PFSK-1 (cell line): ENCODE results near the gene DOCK9.

Experiments
- FOXP2 ChIP-seq: optimal IDR thresholded peaks from 2 replicates; pipeline ENCODE3; 2011; ENCODE audit warnings: borderline replicate concordance, control low read depth, inconsistent platforms; ENCODE audit not compliant: insufficient read depth; ENCODE audit errors: extremely low read length, extremely low read depth
- POLR2AphosphoS5 ChIP-seq: IDR thresholded peaks from 2 replicates; pipeline ENCODE4 v1.6.1; 2012; ENCODE audit warnings: low read depth, mild to moderate bottlenecking, control low read depth, low read length, moderate library complexity
- TAF1 ChIP-seq: IDR thresholded peaks from 2 replicates; pipeline ENCODE4 v1.6.1; 2012; ENCODE audit warnings: low read length, control low read depth, borderline replicate concordance; ENCODE audit not compliant: insufficient read depth
- TF ChIP-seq, protein P1 (sequence below), 2 experiments: IDR thresholded peaks; 2 replicates each; pipeline versions ENCODE4 v1.6.1 to v1.8.0; 2011 to 2012; ENCODE audit warnings: low read depth in 2 of 2, low read length in 2 of 2, control low read depth in 1 of 2, inconsistent platforms in 1 of 2, mild to moderate bottlenecking in 1 of 2, moderate library complexity in 1 of 2; ENCODE audit not compliant: insufficient read depth in 1 of 2

GRCh38 chr13:98765996-98766519 is 211.8 kb downstream of the DOCK9 start:
- TF ChIP-seq, protein P1, sequence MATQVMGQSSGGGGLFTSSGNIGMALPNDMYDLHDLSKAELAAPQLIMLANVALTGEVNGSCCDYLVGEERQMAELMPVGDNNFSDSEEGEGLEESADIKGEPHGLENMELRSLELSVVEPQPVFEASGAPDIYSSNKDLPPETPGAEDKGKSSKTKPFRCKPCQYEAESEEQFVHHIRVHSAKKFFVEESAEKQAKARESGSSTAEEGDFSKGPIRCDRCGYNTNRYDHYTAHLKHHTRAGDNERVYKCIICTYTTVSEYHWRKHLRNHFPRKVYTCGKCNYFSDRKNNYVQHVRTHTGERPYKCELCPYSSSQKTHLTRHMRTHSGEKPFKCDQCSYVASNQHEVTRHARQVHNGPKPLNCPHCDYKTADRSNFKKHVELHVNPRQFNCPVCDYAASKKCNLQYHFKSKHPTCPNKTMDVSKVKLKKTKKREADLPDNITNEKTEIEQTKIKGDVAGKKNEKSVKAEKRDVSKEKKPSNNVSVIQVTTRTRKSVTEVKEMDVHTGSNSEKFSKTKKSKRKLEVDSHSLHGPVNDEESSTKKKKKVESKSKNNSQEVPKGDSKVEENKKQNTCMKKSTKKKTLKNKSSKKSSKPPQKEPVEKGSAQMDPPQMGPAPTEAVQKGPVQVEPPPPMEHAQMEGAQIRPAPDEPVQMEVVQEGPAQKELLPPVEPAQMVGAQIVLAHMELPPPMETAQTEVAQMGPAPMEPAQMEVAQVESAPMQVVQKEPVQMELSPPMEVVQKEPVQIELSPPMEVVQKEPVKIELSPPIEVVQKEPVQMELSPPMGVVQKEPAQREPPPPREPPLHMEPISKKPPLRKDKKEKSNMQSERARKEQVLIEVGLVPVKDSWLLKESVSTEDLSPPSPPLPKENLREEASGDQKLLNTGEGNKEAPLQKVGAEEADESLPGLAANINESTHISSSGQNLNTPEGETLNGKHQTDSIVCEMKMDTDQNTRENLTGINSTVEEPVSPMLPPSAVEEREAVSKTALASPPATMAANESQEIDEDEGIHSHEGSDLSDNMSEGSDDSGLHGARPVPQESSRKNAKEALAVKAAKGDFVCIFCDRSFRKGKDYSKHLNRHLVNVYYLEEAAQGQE (IDR thresholded peaks at IDR 0.05; ENCODE audit: insufficient read depth in 1 of 2, low read depth in 2 of 2, low read length in 2 of 2) = no peak
- TF ChIP-seq TAF1 (no peak), POLR2AphosphoS5 (no peak), FOXP2 (no peak)
